ENCODE data around the gene SIRT1. TPM values are rescaled to one million over a fixed set of nuclear protein-coding genes. Genes with fewer than 3 reads are reported as not detected.
"Not testable (repeated sequence)": the region's sequence is repeated elsewhere in the genome, so short reads cannot be mapped to it uniquely, and the experiment has no call there.

The SIRT1 gene
- total RNA-seq, 1 experiment from 2014 or later, result 83.8 TPM

- no peak overlapping the region for H3K27ac Mint-ChIP-seq
- Histone ChIP-seq H2BK120ac (ENCODE audit: low read depth, low read length, poor library complexity, severe bottlenecking) (no peak overlapping the region), H3K23ac (ENCODE audit: insufficient read length, low read depth, low read length) (no peak overlapping the region), H4K5ac (ENCODE audit: insufficient read length, low read depth, low read length) (no peak overlapping the region), H3K9me3 (ENCODE audit: control insufficient read depth, low read depth, low read length) (no peaks in the 10 kb centered on the region), H3K27ac (ENCODE audit: insufficient read length, low read depth, low read length) (no peak overlapping the region), H4K20me1 (ENCODE audit: control insufficient read depth, insufficient read depth, insufficient read length) (no peaks in the 10 kb centered on the region), H2BK5ac (ENCODE audit: insufficient read length, low read length) (no peak overlapping the region), H3K23me2 (ENCODE audit: insufficient read length, low read depth, low read length, poor library complexity, severe bottlenecking) (no peaks in the 10 kb centered on the region), H3K14ac (ENCODE audit: insufficient read depth, low read length) (no peak overlapping the region), H3K4ac (ENCODE audit: low read depth, low read length) (no peak overlapping the region), H3K9ac (ENCODE audit: extremely low read depth, insufficient read length, low read length) (no peak overlapping the region), H3K56ac (ENCODE audit: insufficient read length, low read depth, low read length) (no peak overlapping the region), H2AFZ (ENCODE audit: low read length) (no peak overlapping the region), H3K4me1 (ENCODE audit: insufficient read depth, low read length) (no peaks in the 10 kb centered on the region), H3T11ph (ENCODE audit: low read length) (no peak overlapping the region), H4K91ac (ENCODE audit: insufficient read length, low read depth, low read length) (no peak overlapping the region), H3K18ac (ENCODE audit: insufficient read length, low read depth, low read length) (no peak overlapping the region), H3K79me1 (ENCODE audit: insufficient read depth, low read depth, low read length, poor library complexity, severe bottlenecking) (no peaks in the 10 kb centered on the region), H2BK12ac (ENCODE audit: insufficient read length, low read depth, low read length) (no peak overlapping the region), H3K79me2 (ENCODE audit: insufficient read depth, low read length) (no peaks in the 10 kb centered on the region), H4K8ac (replicated peaks; ENCODE audit: insufficient read length, low read depth, low read length) (no peak overlapping the region), H2BK15ac (ENCODE audit: low read depth, low read length) (no peak overlapping the region), H3K27me3 (ENCODE audit: insufficient read depth, low read length) (no peaks in the 10 kb centered on the region), H2BK20ac (ENCODE audit: low read depth, low read length, poor library complexity, severe bottlenecking) (no peak overlapping the region), H2AK5ac (ENCODE audit: insufficient read length, low read length) (no peak overlapping the region), H3K4me2 (ENCODE audit: insufficient read depth, insufficient read length, low read length) (no peak overlapping the region)
- no CpG with 5 or more reads among the region's 3 CpGs for WGBS (ENCODE audit: extremely low coverage, insufficient read length, low lambda C conversion rate)
- no peak for DNase-seq
- no peaks in the 10 kb centered on the region for H3K27me3 Mint-ChIP-seq (ENCODE audit: low read depth)
- H3K36me3 Mint-ChIP-seq (ENCODE audit: insufficient read depth in 1 of 3, low read depth in 3 of 3), result no peaks in the 10 kb centered on the region
- H3K9me3 Mint-ChIP-seq, result no peaks in the 10 kb centered on the region
- peaks cover 0 to 8% of the 10 kb centered on the region in 2 experiments; a peak in 2 of 4 replicates for H3K4me1 Mint-ChIP-seq
- no peak for TF ChIP-seq CTCF (conservative IDR thresholded peaks at IDR 0.05)
- H3K4me3 Mint-ChIP-seq, result no peak overlapping the region
Observed at GRCh38 chr10:67875340-67876238, 8.9 kb upstream of the SIRT1 start.

- H3K18ac ChIP-seq (ENCODE audit: insufficient read length, low read depth, low read length); H3K27ac Mint-ChIP-seq; H3K27me3 ChIP-seq (ENCODE audit: insufficient read depth, low read length); H3K56ac ChIP-seq (ENCODE audit: insufficient read length, low read depth, low read length); H2BK120ac ChIP-seq (ENCODE audit: low read depth, low read length, poor library complexity, severe bottlenecking); DNase-seq; H3K4me1 ChIP-seq (ENCODE audit: insufficient read depth, low read length); H2BK15ac ChIP-seq (ENCODE audit: low read depth, low read length); H4K5ac ChIP-seq (ENCODE audit: insufficient read length, low read depth, low read length); H3K79me1 ChIP-seq (ENCODE audit: insufficient read depth, low read depth, low read length, poor library complexity, severe bottlenecking); H3K9me3 Mint-ChIP-seq; H3K4me2 ChIP-seq (ENCODE audit: insufficient read depth, insufficient read length, low read length); H3K9me3 ChIP-seq (ENCODE audit: control insufficient read depth, low read depth, low read length); H3T11ph ChIP-seq (ENCODE audit: low read length); H3K27me3 Mint-ChIP-seq (ENCODE audit: low read depth); H2BK12ac ChIP-seq (ENCODE audit: insufficient read length, low read depth, low read length); H3K23ac ChIP-seq (ENCODE audit: insufficient read length, low read depth, low read length); H3K9ac ChIP-seq (ENCODE audit: extremely low read depth, insufficient read length, low read length); H4K91ac ChIP-seq (ENCODE audit: insufficient read length, low read depth, low read length); H4K8ac ChIP-seq (replicated peaks; ENCODE audit: insufficient read length, low read depth, low read length); H2BK20ac ChIP-seq (ENCODE audit: low read depth, low read length, poor library complexity, severe bottlenecking); H3K27ac ChIP-seq (ENCODE audit: insufficient read length, low read depth, low read length); H3K4me1 Mint-ChIP-seq; H3K79me2 ChIP-seq (ENCODE audit: insufficient read depth, low read length); H3K14ac ChIP-seq (ENCODE audit: insufficient read depth, low read length); H3K4ac ChIP-seq (ENCODE audit: low read depth, low read length); H3K4me3 Mint-ChIP-seq; H3K36me3 Mint-ChIP-seq (ENCODE audit: insufficient read depth in 1 of 3, low read depth in 3 of 3); H4K20me1 ChIP-seq (ENCODE audit: control insufficient read depth, insufficient read depth, insufficient read length); H3K23me2 ChIP-seq (ENCODE audit: insufficient read length, low read depth, low read length, poor library complexity, severe bottlenecking); H2AFZ ChIP-seq (ENCODE audit: low read length); H2AK5ac ChIP-seq (ENCODE audit: insufficient read length, low read length); H2BK5ac ChIP-seq (ENCODE audit: insufficient read length, low read length): not testable (repeated sequence)
- WGBS (ENCODE audit: extremely low coverage, insufficient read length, low lambda C conversion rate), result no CpG with 5 or more reads among the region's 11 CpGs
Observed at GRCh38 chr10:67877421-67877820, 7.0 kb upstream of the SIRT1 start.
